Fibroblast of skin of scalp (primary cell): Measurements from ENCODE around the gene PLA2G3.
"Not testable (repeated sequence)": the region's sequence is repeated elsewhere in the genome, so short reads cannot be mapped to it uniquely, and the experiment has no call there.

Experiments
- DNase-seq: peaks from one replicate; pipeline ENCODE4 v3.0.0-alpha.2; 2013

The PLA2G3 gene

GRCh38 chr22:31099841-31100761, 40.2 kb downstream of the PLA2G3 start:
- no peak for DNase-seq

GRCh38 chr22:31099386-31099785, 40.9 kb downstream of the PLA2G3 start:
- no peak for DNase-seq

GRCh38 chr22:31098632-31099110, 41.6 kb downstream of the PLA2G3 start:
- no peak for DNase-seq

- DNase-seq = no peak
These were observed 42.2 kb downstream of the PLA2G3 start for GRCh38 chr22:31097941-31098631.

- not testable (repeated sequence) for DNase-seq
These were observed 42.8 kb downstream of the PLA2G3 start for GRCh38 chr22:31097539-31097938.

GRCh38 chr22:31096657-31097279, 43.5 kb downstream of the PLA2G3 start:
- no peak for DNase-seq

- DNase-seq = no peak
These were observed 44.6 kb downstream of the PLA2G3 start for GRCh38 chr22:31095637-31096249.

GRCh38 chr22:31094741-31095140, 45.6 kb downstream of the PLA2G3 start:
- no peak for DNase-seq

- no peak for DNase-seq
These were observed 46.2 kb downstream of the PLA2G3 start for GRCh38 chr22:31094021-31094551.

- DNase-seq = no peak
These were observed 47.0 kb downstream of the PLA2G3 start for GRCh38 chr22:31093086-31093850.

GRCh38 chr22:31092161-31092560, 48.1 kb downstream of the PLA2G3 start:
- no peak for DNase-seq

GRCh38 chr22:31091106-31091975, 49.0 kb downstream of the PLA2G3 start:
- no peak for DNase-seq

GRCh38 chr22:31090217-31091085, 49.9 kb downstream of the PLA2G3 start:
- DNase-seq = peak; percentile 49

GRCh38 chr22:31089160-31090100, 50.9 kb downstream of the PLA2G3 start:
- DNase-seq = no peak

- no peak for DNase-seq
These were observed 51.9 kb downstream of the PLA2G3 start for GRCh38 chr22:31088233-31088986.

GRCh38 chr22:31087744-31088215, 52.5 kb downstream of the PLA2G3 start:
- no peak for DNase-seq

- no peak for DNase-seq
These were observed 53.5 kb downstream of the PLA2G3 start for GRCh38 chr22:31086703-31087330.
